ENCODE data around the gene TMEM231.
"Not testable (repeated sequence)": the region's sequence is repeated elsewhere in the genome, so short reads cannot be mapped to it uniquely, and the experiment has no call there.

The TMEM231 gene

DNA sequence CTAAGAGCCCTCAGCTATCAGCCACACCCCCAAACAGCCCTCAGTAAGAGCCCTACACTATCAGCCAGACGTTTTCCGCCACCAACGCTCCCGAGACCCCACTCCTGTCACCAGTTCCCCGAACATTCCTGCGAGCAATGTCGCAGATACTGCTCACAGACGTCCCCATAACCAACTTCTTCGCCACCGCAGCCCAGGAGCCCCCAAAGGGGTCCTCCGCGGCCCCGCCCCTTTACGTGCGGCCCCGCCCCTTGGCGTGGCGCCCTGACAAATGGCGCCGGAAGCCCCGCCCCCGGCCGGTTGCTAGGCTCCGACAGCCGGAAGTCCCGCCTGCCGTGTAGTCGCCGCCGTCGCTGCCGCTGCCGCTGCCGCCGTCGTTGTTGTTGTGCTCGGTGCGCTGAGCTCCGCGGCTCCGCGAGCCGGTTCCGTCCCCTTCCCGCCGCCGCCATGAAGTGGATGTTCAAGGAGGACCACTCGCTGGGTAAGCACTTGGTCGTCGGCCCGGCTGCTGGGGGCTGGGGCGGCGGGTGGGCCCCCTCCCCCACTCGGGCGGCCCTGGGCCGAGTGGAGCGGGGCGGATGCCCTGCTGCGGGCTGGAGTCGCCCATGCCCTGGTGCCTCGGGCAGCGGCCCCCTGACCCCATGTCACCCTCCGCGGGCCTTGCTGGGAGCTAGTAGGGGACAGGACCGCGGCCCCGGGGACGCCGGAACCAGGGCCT lies 10.1 kb upstream of the TMEM231 start, which contains the start of gene GABARAPL2:
TSS of gene GABARAPL2 (plus strand) at position 340 of the 718 bp plus-strand sequence. CDS start at position 448, 108 bp downstream.
- peak; percentile 86 for DNase-seq

DNA sequence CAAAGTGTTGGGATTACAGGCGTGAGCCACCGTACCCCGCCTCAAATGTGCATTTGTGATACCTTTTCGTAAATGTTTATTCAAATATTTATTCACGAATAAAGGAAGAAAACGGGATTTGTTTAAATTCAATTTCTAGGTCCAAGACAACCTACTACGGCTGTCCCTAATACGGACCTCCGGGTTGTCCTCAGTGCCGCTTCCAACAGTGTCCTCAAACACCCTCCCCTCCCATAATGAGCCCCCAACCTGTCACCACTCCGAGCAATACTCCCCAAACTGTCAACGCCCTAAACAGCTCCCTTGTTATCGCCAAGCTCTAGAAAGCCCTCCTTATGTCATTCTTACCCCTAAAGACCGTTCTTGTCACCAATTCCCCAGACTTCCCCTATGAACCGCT lies 9.6 kb upstream of the TMEM231 start:
- no peak for DNase-seq

DNA sequence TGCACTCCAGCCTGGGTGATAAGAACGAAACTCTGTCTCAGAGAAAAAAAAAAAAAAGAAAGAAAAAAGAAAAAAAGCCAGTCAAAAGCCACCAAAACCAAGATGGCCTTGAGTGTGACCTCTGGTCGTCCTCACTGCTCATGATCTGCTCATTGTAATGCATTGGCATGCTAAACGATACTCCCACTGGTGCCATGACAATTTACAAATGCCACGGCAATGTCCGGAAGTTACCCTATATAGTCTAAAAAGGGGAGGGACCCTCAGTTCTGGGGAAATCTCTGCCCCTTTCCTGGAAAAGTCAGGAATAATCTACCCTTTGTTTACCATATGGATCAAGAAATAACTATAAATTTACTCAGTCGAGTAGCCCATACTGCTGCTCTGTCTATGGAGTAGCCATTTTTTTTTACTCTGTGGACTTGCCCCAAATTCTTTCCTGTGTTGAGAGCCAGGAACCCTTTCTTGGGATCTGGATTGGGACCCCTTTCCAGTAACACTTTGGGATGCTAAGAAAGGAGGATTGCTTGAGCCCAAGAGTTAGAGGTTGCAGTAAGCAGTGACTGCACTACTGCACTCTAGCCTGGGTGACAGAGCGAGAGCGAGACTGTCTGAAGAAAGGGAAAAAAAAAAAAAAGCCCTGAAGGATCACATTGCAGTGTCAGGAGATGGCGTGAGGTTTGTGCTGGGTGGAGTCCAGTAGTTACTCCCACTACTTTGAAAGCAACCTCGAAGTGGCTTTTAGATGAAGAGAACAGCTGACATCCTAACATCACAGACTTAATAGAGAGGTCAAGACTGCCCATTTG lies 3.7 kb upstream of the TMEM231 start:
- DNase-seq: no peak

DNA sequence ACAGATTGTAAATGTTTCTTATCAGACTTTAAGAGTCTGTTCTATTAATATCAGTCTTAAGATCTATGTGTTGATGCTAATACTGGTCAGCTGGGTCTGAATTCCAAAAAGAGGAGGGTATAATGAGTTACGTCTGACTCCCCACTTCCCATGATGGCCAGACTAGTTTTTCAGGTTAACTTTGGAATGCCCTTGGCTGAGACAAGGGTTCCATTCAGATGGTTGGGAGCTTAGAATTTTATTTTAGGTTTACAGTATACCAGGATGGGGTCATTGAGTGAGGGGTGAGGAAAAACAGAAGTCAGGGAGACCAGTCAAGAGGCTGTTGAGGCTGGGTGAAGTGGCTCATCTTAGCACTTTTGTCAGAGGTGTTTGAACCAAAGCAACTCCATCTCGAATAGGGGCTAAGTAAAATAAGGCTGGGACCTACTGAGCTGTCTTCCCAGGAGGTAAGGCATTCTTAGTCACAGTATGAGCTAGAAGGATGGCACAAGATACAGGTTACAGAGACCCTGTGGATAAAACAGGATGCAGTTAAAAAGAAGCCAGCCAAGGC lies 2.9 kb upstream of the TMEM231 start:
- DNase-seq: no peak

DNA sequence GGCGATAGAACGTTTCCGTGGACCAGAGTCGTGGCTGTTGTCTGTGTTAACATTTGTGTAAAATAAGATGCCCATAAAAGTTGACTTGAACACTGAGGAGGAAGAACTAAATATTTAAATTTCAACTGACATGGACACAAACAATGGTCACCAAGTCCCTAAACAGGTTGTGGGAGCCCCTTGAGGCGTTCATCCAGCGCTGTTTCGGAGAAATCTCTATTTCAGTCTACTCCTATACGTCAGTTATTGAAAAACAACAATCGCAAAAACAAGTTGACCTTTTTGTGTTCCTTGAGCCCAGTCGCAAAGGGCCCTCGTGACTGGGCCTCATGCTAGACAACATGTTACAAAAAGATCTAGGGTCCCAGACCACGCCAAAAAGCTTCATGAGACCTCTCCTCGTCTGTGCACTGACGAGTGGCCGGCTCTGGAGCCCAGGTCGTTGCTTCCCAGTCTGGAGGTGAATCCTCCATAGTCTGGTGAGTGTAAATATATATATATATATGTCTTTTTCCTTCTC lies 439 bp upstream of the TMEM231 start:
- DNase-seq: no peak

DNA sequence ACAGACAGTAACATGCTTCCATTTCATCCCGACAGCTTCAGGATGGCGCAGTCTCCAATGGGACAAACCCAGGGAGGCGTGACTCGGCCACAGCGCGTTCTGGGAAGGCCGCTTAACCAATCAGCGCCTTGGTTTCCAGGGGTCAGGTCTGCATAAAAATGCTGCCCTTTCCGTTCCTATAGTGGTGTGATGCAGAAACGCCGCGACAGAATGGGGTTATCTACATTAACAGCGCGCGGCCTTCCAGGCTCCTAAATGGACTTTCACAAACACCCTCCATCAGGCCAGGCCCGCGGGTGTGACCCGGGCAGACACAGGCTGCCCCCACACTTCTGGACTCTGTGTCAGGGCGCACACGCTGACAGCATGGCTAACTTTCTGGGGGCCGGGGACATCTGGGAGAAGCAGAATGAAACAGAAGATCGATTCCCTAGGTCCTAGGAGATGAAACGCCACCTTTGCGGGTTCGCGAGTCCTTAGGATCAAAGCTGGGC lies 792 bp downstream of the TMEM231 start:
- DNase-seq: no peak

DNA sequence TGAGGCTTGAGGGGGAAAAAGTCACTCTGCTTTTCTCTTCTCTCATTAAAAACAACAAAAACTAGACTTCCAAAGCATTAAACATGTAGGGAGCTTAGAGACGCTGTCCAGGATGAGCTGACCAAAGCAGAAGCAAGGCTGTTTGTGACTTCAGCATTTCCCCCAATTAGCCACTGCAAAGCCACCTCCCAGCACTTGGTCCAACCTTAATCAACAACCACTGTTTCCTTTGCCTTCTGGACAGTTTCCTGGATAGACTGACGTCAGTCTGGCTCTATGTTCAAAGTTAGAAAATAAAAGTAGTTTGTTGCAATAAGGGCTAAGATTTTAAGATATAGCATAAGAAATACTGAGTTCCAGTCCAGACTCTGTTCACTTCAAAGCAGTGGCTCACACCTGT lies 3.1 kb downstream of the TMEM231 start:
- no peak for DNase-seq

DNA sequence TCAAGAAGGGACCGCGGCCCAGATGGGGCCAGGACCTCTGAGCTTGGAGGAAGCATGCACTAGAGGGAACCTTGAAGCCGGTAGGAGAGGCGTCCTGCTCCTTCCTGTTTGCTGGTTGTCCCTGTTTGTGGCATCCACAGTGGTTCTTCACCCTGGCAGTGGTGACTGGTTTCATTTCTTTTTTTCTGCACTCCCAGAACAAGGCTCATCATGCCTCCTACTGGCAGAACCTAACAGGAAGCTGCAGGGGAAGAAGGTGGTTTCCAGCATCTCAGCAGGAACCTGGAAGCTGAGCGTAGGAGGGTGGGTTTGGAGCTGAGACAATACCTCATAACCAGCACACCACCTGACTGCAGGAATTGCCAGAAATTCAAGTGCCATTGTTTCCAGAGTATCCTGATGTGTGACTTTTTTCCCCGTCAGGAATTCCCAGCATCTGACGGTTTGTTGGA lies 5.8 kb downstream of the TMEM231 start:
- DNase-seq: no peak

DNA sequence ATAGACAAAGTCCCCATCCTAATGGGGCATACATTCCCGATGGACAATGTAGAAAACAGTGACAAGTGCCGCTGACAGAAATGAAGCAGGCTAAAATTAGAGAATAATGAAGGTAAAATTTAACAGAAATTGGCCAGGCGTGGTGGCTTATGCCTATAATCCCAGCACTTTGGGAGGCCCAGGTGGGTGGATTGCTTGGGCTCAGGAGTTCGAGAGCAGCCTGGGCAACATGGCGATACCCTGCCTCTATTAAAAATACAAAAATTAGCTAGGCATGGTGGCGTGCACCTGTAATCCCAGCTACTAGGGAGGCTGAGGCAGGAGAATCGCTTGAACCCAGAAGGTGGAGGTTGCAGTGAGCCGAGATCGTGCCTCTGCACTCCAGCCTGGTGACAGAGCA lies 7.6 kb downstream of the TMEM231 start:
- not testable (repeated sequence) for DNase-seq

DNA sequence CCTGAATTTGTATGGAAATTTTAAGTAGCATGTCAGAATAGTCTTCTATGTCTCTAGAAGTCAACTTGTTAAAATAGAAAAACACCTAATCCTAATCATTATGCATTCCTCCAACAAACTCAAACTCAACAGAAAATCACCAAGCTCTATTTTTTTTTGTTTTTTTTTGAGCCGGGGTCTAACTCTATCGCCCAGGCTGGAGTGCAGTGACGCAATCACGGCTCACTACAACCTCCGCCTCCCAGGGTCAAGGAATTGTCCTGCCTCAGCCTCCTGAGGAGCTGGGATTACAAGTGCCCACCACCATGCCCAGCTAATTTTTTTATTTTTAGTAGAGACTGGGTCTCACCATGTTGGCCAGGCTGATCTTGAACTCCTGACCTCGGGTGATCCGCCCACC lies 9.8 kb downstream of the TMEM231 start:
- DNase-seq: no peak

DNA sequence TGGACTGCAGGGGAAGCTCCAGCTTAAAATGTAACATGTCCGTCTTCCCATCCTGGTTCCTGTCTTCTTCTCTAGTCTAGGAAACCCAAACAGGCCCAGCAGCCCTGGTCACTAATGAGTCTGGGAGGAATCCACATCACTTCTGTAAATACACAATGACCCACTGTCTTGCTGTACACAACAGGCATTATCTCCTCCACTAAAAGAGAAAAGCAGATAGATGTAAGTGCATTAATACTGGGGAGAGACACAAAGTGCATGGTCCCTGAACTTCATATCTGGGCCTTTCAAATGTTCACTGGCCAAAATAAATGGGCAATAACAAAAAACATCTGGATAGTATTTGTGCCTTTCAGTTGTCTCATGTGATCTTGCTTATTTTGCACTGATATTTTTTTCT lies 10.2 kb downstream of the TMEM231 start:
- not testable (repeated sequence) for DNase-seq

DNA sequence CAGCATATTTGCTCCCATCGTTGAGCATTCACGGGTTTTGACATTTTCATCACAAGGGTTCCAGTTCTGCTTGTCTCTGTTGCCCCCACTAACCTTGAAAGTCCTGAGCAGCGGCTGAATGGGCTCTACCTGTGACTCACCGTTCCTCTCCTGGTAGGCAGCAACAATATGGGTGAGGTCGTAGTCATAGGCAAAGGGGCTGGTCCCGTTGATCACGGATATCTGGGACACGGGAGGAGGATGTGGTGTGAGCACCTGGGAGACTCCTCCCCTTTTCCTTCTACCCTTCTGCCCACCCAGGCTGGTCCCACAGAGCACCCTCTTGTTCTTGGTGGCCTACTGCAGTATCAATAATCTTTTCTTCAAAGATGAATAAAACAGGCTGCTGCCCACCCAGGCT lies 13.6 kb downstream of the TMEM231 start:
- not testable (repeated sequence) for DNase-seq

DNA sequence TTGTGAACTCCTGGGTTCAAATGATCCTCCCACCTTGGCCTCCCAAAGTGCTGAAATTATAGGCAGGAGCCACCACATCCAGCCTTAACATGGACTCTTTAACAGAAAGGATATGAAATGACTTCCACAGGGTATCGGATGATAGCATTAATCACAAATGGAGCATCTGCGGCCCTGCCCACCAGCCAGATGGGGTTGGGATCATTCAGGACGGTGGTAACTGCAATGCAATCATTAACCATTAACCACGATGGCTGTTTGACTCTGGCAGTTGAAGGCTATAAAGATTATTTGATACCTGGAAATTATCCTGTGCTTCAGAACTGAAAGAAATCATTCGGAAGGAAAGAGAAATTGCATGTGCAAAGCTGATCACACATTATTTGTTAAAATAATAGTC lies 14.8 kb downstream of the TMEM231 start:
- no peak for DNase-seq

DNA sequence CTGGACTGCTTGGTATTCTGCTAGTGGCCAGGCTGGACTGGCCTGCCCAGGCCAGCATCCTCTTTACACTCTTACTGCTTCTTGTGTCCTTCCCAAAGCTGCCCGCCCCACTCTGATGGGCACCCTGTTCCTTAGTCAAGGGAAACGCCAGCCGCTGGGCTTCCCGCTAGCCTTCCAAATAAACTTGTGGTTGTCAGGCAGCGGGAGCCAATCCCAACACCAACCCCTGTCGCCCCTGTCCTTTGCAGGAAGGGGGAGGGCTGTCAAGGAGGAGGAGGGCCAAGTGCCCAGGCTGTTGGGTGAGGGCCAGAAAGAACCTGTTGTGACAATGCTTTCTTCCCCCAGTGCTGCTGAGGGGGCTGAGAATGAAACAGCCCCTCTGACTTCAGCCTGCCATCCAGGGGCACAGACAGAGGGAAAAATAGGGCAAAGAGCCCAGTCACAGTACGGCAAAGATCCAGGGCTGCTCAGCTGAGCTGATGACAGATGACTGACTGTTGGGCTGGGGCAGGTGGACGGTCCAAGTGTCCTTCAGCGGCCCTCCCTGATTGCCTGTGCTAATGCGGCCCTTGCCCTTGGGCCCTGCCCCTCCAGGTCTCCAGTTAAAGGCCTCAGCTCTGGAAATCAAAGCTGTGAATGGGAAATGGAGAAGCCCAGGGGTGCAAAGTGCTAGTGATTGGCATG lies 17.0 kb downstream of the TMEM231 start:
- not testable (repeated sequence) for DNase-seq

DNA sequence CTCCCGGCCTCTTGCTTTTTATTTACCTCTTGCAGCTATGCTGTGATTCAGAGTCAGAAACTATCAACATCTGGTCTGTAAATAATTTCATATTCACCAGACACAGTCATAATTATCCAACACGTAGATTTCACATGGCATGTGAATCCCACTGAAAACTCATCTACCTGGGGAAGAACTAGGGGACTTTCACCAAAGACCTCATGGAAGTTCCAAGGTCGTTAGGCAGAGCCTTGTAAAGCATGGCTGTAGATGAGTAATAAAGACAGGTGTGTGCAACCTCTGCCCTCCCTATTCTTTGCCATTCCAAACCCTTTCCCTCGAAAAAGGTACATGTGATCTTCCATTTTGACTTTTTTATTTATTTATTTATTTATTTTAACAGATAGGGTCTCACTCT lies 18.3 kb downstream of the TMEM231 start:
- DNase-seq: no peak

DNA sequence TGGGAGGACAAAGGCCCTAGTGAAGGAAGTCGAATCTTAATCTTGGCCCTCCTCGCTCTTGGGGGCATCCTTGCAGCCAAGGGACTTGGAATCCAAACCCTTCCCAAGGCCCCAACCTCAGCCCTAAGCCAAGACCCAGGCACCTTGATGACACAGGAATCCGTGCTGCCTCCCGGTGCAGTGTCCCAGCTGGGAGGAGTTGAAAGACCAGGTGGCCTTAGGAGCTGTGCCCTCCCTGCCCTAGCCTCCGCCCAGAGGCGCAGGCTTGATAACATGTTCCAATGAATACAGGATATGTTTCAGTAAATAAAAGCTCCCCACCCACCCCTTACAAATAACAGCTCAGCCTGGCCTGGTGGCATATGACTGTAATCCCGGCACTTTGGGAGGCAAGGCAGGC lies 20.2 kb downstream of the TMEM231 start, which contains the start of gene CHST5:
TSS of gene CHST5 (minus strand) at position 208 of the 400 bp plus-strand sequence. CDS start 5,724 bp downstream, outside the sequence.
- no peak for DNase-seq

DNA sequence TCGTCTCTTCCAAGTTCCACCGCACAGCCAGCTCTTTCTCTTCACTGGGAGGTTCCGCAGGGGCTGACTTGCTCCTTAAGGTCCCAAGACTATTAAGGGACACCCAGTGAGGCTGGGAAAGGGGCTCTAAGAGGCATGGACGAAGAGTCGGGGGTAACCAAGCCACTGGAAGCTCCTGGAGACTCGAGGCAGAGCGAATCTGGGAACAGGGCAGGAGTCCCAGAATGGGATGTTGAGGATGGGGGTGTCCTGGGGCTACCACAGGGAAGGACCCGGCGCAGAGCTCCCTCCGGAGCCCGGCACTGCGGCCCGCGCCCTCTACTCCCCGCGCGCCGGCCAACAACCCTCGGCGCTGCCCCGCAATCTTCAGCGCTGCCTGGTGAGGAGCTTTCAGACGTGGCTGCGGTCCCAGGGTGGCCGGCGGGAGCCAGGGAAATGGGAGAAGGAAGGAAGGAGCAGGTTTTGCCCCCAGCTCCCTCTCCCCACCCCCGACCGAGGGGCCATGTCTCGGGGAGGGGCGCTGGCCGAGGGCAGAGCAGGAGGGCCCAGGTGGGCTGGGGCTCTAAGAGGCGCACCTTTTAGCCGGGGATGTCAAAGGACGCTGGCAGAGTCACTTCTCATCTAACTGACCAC lies 20.7 kb downstream of the TMEM231 start:
- DNase-seq: no peak

DNA sequence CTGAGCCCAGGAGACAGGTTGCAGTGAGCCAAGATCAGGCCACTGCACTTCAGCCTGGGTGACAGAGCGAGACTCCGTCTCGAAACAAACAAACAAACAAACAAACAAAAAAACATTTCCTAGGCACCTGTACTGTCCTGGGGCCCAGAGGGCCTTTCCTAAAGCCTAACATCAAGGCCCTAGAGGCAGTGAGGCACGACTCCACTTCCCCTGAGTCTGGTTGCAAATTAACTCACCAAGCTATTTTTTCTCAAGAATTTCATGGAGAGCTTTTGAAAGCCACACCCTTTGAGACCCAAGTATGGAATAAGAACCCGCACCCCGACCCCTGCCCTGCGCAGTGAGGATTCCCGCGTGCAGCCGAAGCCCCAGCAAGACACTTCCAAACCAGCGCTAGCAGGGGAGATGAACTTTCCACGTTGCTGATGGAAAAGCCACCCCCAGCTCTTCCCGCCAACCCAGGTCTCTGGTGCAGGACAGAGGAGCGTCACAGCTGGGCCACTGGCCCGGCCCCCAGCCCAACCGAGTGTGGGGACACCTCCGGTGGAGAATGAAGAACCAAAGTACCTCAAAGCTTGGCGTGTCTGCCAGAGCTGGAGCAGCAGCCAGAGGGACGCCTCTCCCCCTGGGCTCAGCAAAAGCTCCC lies 21.4 kb downstream of the TMEM231 start:
- no peak for DNase-seq

DNA sequence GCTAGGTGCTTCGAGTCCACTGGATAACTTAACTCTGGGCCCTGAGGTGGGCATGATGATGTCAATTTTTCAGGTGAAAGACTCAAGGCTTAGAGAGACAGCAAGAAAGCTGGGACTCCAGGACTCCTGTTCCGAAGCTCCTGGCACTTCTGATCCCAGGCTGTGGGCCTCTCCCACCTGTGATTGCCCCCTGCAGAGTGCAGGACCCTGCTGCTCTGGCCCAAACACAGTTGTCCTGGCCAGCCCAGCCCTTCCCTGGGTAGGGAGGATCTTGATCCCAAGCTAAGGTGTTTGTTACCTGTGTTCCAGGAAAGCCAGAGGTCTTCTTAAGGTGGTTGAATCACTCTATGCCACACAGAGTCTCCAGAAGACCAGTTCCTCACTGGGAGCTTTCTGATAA lies 23.3 kb downstream of the TMEM231 start:
- DNase-seq: no peak

DNA sequence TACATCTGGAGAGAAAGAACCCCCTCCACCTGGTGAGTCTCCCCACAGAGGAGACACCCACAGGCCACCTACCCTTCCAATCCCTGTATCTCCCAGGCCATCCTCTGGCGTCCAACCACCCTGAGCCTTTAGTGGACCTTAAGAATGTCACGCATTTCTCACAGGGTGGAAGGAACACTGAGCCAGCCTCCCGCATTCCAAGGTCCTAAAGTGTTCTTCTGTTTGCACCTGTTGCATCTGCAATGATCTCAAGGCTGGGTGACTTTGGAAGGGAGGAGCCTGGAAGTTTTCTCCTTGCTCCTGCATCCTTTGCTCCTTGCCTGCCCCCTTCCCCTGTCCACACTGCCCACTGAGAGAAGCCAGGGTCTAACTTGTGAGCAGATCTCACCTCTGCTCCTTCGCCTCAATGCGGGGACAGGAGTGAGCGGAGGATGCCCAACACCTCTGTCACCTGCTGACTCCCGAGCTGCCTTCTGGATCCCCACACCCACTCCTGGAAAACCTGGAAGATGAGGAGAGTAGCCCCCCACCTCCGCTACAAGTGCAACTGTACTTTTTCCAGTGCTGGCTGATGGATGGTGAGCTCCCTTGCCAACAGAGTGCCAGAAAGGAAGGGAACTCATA lies 23.8 kb downstream of the TMEM231 start:
- DNase-seq: no peak

DNA sequence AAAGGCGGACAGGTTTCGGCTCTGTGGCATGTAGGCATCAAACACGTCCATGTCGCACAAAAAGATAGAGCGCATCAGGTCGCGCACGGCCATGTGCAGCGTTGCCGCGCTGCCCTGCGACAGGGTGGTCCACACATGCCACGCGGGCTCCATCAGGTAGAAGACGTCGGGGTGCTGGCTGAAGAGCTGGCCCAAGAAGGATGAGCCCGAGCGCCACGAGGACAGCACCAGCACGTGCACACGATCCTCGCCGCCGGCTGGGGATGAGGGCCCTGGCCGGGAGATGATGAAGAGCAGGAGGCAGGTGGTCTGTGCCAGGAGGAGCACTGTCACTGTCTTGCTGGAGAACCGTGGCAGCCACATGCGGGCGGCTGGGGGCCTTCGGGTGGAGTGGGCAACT lies 26.1 kb downstream of the TMEM231 start:
- DNase-seq: no peak

All from activated CD4-positive, alpha-beta T cell treated with anti-CD3 and anti-CD28 coated beads for 1 hour (primary cell).